Small intestine (tissue), 7 donors: ENCODE data around the gene NR3C1. TPM values are rescaled to one million over a fixed set of nuclear protein-coding genes. Genes with fewer than 3 reads are reported as not detected.

Experiments
- DNase-seq, 2 donors: peaks; one replicate each; pipeline versions ENCODE4 v3.0.0 to v3.0.0-alpha.2; 2013
- FAIRE-seq: peaks from 2 replicates; lab custom pipeline; 2012; peaks lifted over from hg19 to GRCh38; lab: Jason Lieb, UNC
- H3K27ac ChIP-seq, 3 donors: one replicate each; pipeline ENCODE4 v1.5.1; 2013; ENCODE audit warnings: low read length in 2 of 3, mild to moderate bottlenecking in 2 of 3, control low read depth in 1 of 3, inconsistent platforms in 1 of 3, low read depth in 1 of 3, moderate library complexity in 1 of 3
- H3K27me3 ChIP-seq, 3 donors: one replicate each; pipeline ENCODE4 v1.6.1; 2013; ENCODE audit warnings: low read length in 3 of 3, inconsistent platforms in 1 of 3; ENCODE audit not compliant: control insufficient read depth in 3 of 3, insufficient read depth in 3 of 3
- H3K36me3 ChIP-seq, 3 donors: one replicate each; pipeline ENCODE4 v1.6.1; 2013; ENCODE audit warnings: low read length in 3 of 3, inconsistent platforms in 1 of 3, low read depth in 1 of 3, mild to moderate bottlenecking in 1 of 3, moderate library complexity in 1 of 3; ENCODE audit not compliant: control insufficient read depth in 3 of 3, insufficient read depth in 2 of 3
- H3K4me1 ChIP-seq, 3 donors: one replicate each; pipeline ENCODE4 v1.6.1; 2013; ENCODE audit warnings: low read length in 2 of 3, inconsistent platforms in 1 of 3, low read depth in 1 of 3, mild to moderate bottlenecking in 1 of 3, moderate library complexity in 1 of 3; ENCODE audit not compliant: control insufficient read depth in 3 of 3, insufficient read depth in 2 of 3
- H3K4me3 ChIP-seq, 3 donors: one replicate each; pipeline ENCODE4 v1.5.1; 2013; ENCODE audit warnings: low read length in 3 of 3, control low read depth in 1 of 3, inconsistent platforms in 1 of 3, low read depth in 1 of 3, mild to moderate bottlenecking in 1 of 3, moderate library complexity in 1 of 3
- H3K9me3 ChIP-seq, 2 donors: one replicate each; pipeline ENCODE4 v1.6.1; 2013; ENCODE audit warnings: low read depth in 1 of 2, low read length in 1 of 2; ENCODE audit not compliant: control insufficient read depth in 2 of 2, insufficient read depth in 1 of 2
- WGBS, 3 donors: extraction: QIAGEN DNeasy Blood & Tissue Kit; methylation state at CpG; one replicate each; pipeline ENCODE4 v1.1.7; 2013; 5-methylcytosine and 5-hydroxymethylcytosine counted together
- polyA plus RNA-seq, 4 donors: library from polyadenylated mRNA; stranded (reverse) in 3 of 4; unstranded in 1 of 4; fragments of 200-250 nt in 3 of 4; fragments of 120-200 nt in 1 of 4; gene quantifications; one replicate each; pipeline versions ENCODE4 v1.2.1 to v1.2.3, GENCODE V29; 2013
- donor health status: healthy with polysubstance abuse.
- donor health status: control.
- donor health status: control.
- donor health status: Bipolar disorder and iron deficiency.
- donor health status: healthy.

The NR3C1 gene
- polyA plus RNA-seq, 4 donors = 13.7 to 32.2 (median 16.8) TPM

DNA sequence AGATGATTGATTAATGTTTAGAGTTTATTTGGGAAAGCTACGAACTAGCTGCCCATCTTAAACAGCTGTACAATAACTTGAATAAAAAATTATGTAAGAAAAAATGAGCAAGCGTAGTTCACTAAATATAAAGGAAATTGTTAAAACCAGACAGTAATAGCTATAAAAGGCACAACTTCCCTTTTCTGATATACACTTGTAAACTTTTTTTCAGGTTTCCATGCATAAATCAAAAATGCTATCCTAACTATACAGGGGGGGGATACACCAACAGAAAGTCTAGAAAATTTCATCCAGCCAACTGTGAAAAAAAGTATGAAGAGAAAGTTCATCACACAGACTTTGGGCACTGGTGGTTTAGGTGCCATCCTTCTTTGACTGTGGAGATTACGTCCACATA, 122.3 kb downstream of the NR3C1 start:
- Histone ChIP-seq H3K36me3 (peaks cover 0 to 10% (median 8%) of the 10 kb centered on the region in 3 donors), H3K4me1 (no peaks in the 10 kb centered on the region), H3K27me3 (no peaks in the 10 kb centered on the region), H3K27ac (no peak overlapping the region), H3K4me3 (no peak overlapping the region), H3K9me3 (peaks cover 0 to 3% of the 10 kb centered on the region in 2 donors)
- FAIRE-seq (no peak), DNase-seq (no peak)
- 83 to 99% (median 93%) methylated on average over 3 of the region's 3 CpGs for WGBS, 3 donors

DNA sequence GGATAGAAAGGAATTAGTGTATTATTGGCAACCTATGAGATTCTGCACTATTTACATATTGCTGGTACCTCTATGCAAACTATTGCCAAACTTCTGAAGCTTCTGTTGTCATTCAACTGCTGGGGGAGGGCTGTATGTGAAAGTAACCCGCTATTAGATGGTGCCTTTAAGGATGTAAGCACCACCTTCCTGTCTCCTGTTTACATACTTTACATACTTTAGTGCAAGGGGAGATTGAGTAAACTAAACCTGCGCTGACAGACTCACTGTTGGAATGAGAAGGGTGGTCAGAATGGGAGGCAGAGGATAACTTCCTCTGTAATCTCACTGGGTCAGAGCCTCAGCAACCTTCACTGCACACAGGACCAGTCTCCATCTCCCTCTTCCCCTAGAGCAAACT, 123.8 kb downstream of the NR3C1 start:
- Histone ChIP-seq H3K36me3 (peaks cover 0 to 10% (median 7%) of the 10 kb centered on the region in 3 donors), H3K4me3 (no peak overlapping the region), H3K4me1 (no peaks in the 10 kb centered on the region), H3K9me3 (peaks cover 0 to 3% of the 10 kb centered on the region in 2 donors), H3K27ac (no peak overlapping the region), H3K27me3 (no peaks in the 10 kb centered on the region)
- FAIRE-seq (no peak), DNase-seq (no peak)
- WGBS, 3 donors = 74 to 87% (median 85%) methylated on average over 2 of the region's 2 CpGs

DNA sequence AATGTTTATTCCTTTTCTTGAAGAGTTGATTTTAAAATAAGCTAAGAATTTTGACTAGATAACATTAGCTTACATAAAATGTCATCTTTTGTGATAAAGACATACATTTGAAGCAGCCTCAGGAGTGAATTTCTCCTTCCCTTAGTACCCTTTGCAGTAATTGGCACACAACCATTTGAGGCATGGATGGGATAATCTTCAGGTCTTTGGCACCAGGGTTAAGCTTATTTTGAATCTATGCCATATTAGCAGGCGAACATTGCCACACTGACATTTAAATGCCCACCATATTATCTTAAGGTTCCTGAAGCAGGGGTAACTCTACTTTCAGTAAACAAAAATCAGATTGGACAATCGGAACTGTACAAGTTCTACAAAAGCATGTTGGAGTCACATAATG, 126.0 kb downstream of the NR3C1 start:
- H3K27me3 ChIP-seq = no peaks in the 10 kb centered on the region
- H3K4me1 ChIP-seq = no peaks in the 10 kb centered on the region
- no peak for FAIRE-seq
- WGBS, 3 donors = 98 to 99% (median 99%) methylated on average over 2 of the region's 2 CpGs
- no peaks in the 10 kb centered on the region for H3K9me3 ChIP-seq
- no peak overlapping the region for H3K4me3 ChIP-seq
- no peak overlapping the region for H3K27ac ChIP-seq
- DNase-seq = no peak
- H3K36me3 ChIP-seq = peaks cover 0 to 4% (median 2%) of the 10 kb centered on the region in 3 donors

DNA sequence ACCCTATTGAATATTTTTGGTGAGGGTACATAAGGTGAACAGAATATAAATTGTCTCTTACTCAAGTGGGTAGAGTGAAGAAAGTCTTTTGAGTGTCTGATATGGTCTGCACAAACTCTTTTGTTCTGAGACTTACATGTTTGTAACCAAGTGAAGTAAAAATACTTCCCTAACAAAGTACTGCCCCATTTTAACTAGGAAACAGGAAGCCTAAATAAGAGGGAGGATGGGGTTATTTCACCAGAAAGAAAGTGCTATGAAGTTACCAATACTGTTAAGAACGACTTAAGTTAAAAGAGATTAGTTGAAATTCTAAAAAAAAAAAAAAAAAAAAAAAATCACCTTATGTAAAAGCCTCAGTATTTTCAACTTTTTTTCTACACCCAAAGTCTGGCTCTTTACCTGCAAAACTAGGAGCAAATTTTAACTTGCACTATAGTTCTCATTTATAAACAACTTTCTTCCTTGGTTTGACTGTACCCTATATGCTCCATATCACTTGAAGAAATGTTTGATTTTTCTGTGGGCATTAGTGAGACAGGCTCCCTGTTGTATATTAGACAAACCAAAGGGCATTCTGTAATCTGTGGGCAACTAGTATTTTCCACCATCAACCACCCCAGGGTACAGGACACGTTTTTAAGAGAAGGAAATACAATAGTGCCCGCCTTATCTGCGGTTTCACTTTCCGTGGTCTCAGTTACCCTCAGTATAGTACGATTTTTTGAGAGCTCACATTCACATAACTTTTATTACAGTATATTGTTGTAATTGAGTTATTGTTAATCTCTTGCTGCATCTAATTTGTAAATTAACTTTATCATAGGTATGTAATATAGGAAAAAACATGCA, 127.7 kb downstream of the NR3C1 start:
- 67 to 74% (median 69%) methylated on average over 6 of the region's 6 CpGs for WGBS, 3 donors
- no peaks in the 10 kb centered on the region for H3K4me1 ChIP-seq
- DNase-seq (no peak), FAIRE-seq (no peak)
- H3K27ac ChIP-seq = no peak overlapping the region
- no peak overlapping the region for H3K4me3 ChIP-seq
- no peaks in the 10 kb centered on the region for H3K27me3 ChIP-seq
- H3K36me3 ChIP-seq = peaks cover 0 to 2% (median 0%) of the 10 kb centered on the region in 3 donors
- H3K9me3 ChIP-seq = no peaks in the 10 kb centered on the region

DNA sequence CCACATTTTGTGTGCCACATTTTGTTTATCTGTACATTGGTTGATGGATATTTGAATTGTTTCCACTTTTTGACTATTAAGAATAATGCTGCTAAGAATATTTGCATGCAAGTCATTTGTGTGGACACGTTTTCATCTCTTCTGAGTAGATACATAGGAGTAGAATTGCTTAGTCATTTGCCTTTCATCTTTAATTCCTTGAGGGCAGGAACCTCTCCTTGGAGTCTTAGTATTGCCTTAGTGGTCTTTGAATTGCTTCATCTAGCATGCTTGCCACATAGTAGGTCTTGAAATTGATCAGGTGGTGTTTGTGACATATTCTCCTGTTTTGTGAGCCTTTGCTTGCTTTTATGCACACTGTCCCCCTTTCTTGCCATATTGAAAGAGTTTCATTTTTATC, 128.5 kb downstream of the NR3C1 start:
- no peak overlapping the region for H3K4me3 ChIP-seq
- no peak overlapping the region for H3K27ac ChIP-seq
- no peak for DNase-seq
- H3K36me3 ChIP-seq = peaks cover 0 to 2% (median 0%) of the 10 kb centered on the region in 3 donors
- no peaks in the 10 kb centered on the region for H3K9me3 ChIP-seq
- no peaks in the 10 kb centered on the region for H3K4me1 ChIP-seq
- 82 to 92% (median 88%) methylated on average over 1 of the region's 1 CpG for WGBS, 3 donors
- FAIRE-seq = no peak
- no peaks in the 10 kb centered on the region for H3K27me3 ChIP-seq

DNA sequence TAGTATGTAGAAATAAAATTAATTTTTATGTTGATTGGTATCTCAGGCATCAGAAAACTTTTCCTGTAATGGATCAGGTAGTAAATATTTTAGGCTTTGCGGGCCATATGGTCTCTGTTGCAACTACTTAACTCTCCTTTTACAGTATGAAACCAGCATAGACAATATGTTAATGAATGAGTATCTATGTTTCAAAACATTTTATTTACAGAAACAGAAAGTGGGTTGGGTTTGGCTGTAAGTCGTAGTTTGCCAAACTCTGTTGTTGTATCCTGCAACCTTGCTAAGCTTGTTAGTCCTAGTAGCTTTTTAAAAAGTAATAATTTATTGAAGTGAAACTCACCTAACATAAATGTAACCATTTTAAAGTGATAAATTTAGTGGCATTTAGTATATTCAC, 132.1 kb downstream of the NR3C1 start:
- peaks cover 0 to 2% (median 0%) of the 10 kb centered on the region in 3 donors for H3K36me3 ChIP-seq
- H3K4me1 ChIP-seq = no peaks in the 10 kb centered on the region
- no peak overlapping the region for H3K4me3 ChIP-seq
- H3K27ac ChIP-seq = no peak overlapping the region
- no peaks in the 10 kb centered on the region for H3K9me3 ChIP-seq
- H3K27me3 ChIP-seq = no peaks in the 10 kb centered on the region
- 86 to 94% (median 87%) methylated on average over 2 of the region's 2 CpGs for WGBS, 3 donors
- DNase-seq = no peak
- FAIRE-seq = no peak

DNA sequence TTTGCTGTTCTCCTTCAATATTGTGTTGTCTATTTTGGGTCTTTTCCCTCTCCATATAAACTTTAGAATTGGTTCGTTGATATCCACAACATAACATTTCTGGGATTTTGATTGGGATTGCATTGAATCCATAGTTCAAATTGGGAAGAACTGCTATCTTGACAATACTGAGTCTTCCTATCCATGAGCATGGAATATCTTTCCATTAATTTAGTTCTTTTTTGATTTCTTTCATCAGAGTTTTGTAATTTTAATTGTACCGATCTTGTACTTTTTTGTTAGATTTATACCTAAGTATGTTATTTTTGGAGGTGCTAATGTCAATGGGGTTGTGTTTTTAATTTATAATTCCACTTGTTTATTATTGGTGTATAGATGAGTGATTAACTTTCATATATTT, 135.1 kb downstream of the NR3C1 start:
- no peaks in the 10 kb centered on the region for H3K4me1 ChIP-seq
- H3K36me3 ChIP-seq = no peaks in the 10 kb centered on the region
- H3K9me3 ChIP-seq = no peaks in the 10 kb centered on the region
- no peaks in the 10 kb centered on the region for H3K27me3 ChIP-seq
- H3K4me3 ChIP-seq = no peak overlapping the region
- FAIRE-seq = no peak
- DNase-seq = no peak
- no peak overlapping the region for H3K27ac ChIP-seq
- WGBS, 3 donors = 95 to 97% (median 96%) methylated on average over 2 of the region's 2 CpGs

DNA sequence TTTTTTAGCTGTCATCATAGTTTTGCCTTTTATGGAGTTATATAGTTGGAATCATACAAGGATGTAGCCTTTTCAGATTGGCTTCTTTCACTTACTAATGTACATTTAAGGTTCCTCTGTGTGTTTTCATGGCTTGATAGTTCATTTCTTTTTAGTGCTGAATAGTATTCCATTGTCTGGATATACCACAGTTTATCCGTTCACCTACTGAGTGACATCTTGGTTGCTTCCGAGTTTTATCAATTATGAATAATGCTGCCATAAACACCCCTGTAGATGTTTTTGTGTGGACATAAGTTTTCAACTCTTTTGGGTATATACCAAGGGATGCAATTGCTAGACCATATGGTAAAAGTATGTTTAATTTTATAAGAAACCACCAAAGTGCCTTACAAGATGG, 136.3 kb downstream of the NR3C1 start:
- H3K4me3 ChIP-seq = no peak overlapping the region
- no peaks in the 10 kb centered on the region for H3K36me3 ChIP-seq
- no peaks in the 10 kb centered on the region for H3K27me3 ChIP-seq
- FAIRE-seq = no peak
- no peaks in the 10 kb centered on the region for H3K4me1 ChIP-seq
- no peak overlapping the region for H3K27ac ChIP-seq
- 96 to 98% (median 98%) methylated on average over 2 of the region's 2 CpGs for WGBS, 3 donors
- H3K9me3 ChIP-seq = no peaks in the 10 kb centered on the region
- DNase-seq = no peak
